RWPE2 (cell line): Measurements from ENCODE around the gene ABCC4.

Experiments
- ATAC-seq: fragments of 200-7000 bp; cut with Tn5 transposase; 3 replicates; pipeline ENCODE4 v1.9.1; 2021; ENCODE audit warnings: low read depth
- DNase-seq: peaks from one replicate; pipeline ENCODE4 v3.0.0-alpha.2; 2020; ENCODE audit warnings: low spot score
- H3K27ac ChIP-seq: fragments of 450-650 bp; 2 replicates; pipeline ENCODE4 v1.5.1; 2017; ENCODE audit warnings: mild to moderate bottlenecking; ENCODE audit not compliant: poor library complexity, severe bottlenecking
- H3K27me3 ChIP-seq: fragments of 250-450 bp; sonication (Bioruptor Pico); 2 replicates; pipeline ENCODE4 v1.5.1; 2021; ENCODE audit warnings: mild to moderate bottlenecking, moderate library complexity; ENCODE audit not compliant: insufficient read depth, poor library complexity, severe bottlenecking
- H3K36me3 ChIP-seq: fragments of 250-450 bp; sonication (Bioruptor Pico); 2 replicates; pipeline ENCODE4 v1.5.1; 2020; ENCODE audit warnings: low read depth, mild to moderate bottlenecking, moderate library complexity
- H3K4me1 ChIP-seq: fragments of 250-450 bp; sonication (Bioruptor Pico); 2 replicates; pipeline ENCODE4 v1.5.1; 2021; ENCODE audit warnings: mild to moderate bottlenecking, moderate library complexity; ENCODE audit not compliant: insufficient read depth, poor library complexity, severe bottlenecking
- H3K4me3 ChIP-seq: fragments of 250-450 bp; sonication (Bioruptor Pico); 2 replicates; pipeline ENCODE4 v1.5.1; 2021; ENCODE audit warnings: mild to moderate bottlenecking, moderate library complexity; ENCODE audit not compliant: severe bottlenecking
- H3K9me3 ChIP-seq: fragments of 250-450 bp; sonication (Bioruptor Pico); 2 replicates; pipeline ENCODE4 v1.5.1; 2021; ENCODE audit warnings: mild to moderate bottlenecking, moderate library complexity; ENCODE audit not compliant: severe bottlenecking
- TF ChIP-seq, protein P1 (sequence below): fragments of 450-650 bp; IDR thresholded peaks from one replicate; pipeline ENCODE4 v1.5.1; 2017; ENCODE audit warnings: mild to moderate bottlenecking, moderate library complexity; ENCODE audit not compliant: poor library complexity, severe bottlenecking

The ABCC4 gene

DNA sequence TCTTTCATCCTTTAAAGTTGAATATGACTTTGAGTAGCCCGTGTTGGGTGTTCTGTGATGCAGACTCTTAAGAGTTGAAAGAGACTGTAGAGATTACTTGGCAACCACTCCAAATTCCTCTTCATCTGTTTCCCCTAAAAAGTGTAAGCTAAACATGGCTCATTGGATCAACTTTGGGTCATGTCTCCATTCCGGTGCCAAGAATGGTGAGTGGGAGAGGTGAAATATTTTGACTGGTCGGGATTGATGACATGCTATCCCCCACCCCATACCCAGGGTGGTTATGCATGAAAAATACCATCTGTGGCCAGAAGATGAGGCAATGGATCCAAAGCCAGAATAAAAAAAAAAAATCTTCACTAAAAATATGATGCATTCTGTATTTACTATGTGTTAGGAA, 307.6 kb downstream of the ABCC4 start:
- no peaks in the 10 kb centered on the region for H3K36me3 ChIP-seq
- H3K4me1 ChIP-seq, result no peaks in the 10 kb centered on the region
- H3K27me3 ChIP-seq, result no peaks in the 10 kb centered on the region
- no peak overlapping the region for H3K4me3 ChIP-seq
- no peak for ATAC-seq
- DNase-seq, result no peak
- no peaks in the 10 kb centered on the region for H3K9me3 ChIP-seq
- TF ChIP-seq, protein P1, sequence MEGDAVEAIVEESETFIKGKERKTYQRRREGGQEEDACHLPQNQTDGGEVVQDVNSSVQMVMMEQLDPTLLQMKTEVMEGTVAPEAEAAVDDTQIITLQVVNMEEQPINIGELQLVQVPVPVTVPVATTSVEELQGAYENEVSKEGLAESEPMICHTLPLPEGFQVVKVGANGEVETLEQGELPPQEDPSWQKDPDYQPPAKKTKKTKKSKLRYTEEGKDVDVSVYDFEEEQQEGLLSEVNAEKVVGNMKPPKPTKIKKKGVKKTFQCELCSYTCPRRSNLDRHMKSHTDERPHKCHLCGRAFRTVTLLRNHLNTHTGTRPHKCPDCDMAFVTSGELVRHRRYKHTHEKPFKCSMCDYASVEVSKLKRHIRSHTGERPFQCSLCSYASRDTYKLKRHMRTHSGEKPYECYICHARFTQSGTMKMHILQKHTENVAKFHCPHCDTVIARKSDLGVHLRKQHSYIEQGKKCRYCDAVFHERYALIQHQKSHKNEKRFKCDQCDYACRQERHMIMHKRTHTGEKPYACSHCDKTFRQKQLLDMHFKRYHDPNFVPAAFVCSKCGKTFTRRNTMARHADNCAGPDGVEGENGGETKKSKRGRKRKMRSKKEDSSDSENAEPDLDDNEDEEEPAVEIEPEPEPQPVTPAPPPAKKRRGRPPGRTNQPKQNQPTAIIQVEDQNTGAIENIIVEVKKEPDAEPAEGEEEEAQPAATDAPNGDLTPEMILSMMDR, result no peak
- no peak overlapping the region for H3K27ac ChIP-seq

DNA sequence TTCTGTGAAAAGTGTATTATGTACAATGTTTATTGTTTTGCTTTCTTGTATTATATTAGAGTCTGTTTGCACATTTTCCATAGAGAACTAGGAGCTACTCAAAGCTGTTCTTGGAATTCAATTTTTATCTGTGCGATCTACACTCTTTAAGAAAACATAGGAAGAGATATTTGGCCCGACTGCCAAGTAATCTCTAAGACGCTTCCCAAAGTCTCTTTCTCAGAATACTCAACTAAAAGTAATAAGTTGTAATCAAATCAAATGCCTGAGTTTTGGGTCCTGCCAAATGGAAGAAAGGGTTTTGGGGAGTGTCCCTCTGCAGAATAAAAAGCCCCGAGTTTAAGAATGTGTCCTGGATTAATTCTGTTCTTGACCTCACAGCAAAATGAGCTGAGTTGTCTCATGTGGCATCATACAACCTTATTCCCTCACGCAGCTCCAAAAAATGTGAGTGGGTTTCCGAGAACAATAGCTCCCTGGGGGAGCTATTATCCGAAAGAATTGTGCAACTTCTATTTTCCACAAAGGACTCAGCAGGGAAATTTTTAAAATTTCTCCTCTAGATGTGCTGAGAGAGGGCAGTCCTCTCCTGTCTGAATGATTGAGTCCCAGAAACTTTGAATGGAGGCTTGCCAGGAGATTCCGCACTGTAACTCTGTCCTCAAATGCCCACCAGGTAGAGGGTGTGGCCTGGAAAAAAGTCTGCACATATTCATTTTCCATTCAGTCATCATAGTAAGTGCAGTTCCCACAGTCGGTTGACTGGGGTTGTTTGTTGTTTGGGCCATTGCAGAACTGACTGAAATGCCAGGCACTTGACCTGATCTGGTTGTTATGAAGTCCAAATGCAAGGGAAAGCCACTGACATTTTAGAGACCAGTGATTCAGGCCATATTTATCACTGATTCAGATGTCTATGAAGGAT, 309.0 kb downstream of the ABCC4 start:
- Histone ChIP-seq H3K27ac (no peak overlapping the region), H3K4me3 (no peak overlapping the region), H3K9me3 (no peaks in the 10 kb centered on the region), H3K27me3 (no peaks in the 10 kb centered on the region), H3K36me3 (no peaks in the 10 kb centered on the region), H3K4me1 (no peaks in the 10 kb centered on the region)
- DNase-seq, result no peak
- TF ChIP-seq, protein P1, result no peak
- ATAC-seq, result no peak

DNA sequence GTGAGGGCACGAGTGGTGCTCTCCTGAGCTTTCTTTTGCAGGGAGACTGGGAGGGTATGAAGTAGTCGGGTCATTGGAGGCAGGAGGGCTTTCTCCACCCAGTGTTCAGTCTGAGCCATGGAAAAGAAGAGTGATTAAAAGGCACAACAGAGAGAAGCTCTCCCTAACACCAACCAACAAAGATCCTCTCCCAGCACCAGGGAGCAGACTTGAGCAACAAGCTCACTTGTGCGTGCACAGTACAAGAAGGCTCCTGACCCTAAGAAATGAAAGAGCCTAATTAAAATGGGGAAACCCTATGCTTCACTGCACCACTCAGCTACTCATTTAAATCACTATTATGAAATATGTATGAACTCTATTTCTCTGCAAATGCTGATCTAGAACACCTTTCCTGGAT, 312.6 kb downstream of the ABCC4 start:
- H3K27ac ChIP-seq, result no peak overlapping the region
- no peaks in the 10 kb centered on the region for H3K9me3 ChIP-seq
- H3K36me3 ChIP-seq, result no peaks in the 10 kb centered on the region
- TF ChIP-seq, protein P1, result no peak
- no peaks in the 10 kb centered on the region for H3K27me3 ChIP-seq
- ATAC-seq (no peak), DNase-seq (no peak)
- no peaks in the 10 kb centered on the region for H3K4me1 ChIP-seq
- H3K4me3 ChIP-seq, result no peak overlapping the region

DNA sequence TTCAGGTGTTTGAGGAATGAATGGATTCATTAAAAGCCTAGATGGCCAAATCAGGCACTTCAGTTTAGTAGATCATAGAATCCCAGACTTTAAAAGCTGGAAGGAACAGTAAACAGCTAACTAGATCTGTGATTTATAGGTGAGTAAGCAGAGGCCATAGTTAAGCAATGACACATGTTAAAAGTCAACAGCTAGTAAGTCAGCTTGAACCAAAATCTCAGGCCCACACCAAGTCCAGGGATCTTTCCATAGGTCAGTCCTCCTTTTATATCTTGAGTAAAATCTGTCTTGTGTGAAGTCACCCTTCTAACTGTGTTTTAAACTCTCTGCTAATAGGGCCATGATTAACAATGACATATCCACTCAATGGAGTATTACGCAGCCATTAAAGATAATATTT, 313.4 kb downstream of the ABCC4 start:
- Histone ChIP-seq H3K36me3 (no peaks in the 10 kb centered on the region), H3K27me3 (no peaks in the 10 kb centered on the region), H3K9me3 (no peaks in the 10 kb centered on the region), H3K27ac (no peak overlapping the region), H3K4me3 (no peak overlapping the region), H3K4me1 (no peaks in the 10 kb centered on the region)
- TF ChIP-seq, protein P1, result no peak
- no peak for DNase-seq
- ATAC-seq, result peak; percentile 59; the same call in 2 of the 3 replicates

DNA sequence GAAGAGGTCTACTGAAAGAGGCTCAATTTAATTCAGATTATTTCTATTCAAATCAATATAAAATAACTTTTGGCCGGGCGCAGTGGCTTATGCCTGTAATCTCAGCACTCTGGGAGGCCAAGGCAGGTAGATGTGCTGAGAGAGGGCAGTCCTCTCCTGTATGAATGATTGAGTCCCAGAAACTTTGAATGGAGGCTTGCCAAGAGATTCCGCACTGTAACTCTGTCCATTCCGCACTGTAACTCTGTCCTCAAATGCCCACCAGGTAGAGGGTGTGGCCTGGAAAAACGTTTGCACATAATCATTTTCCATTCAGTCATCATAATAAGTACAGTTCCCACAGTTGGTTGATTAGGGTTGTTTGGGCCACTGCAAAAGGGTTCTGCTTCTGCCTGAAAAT, 314.2 kb downstream of the ABCC4 start:
- H3K9me3 ChIP-seq, result no peaks in the 10 kb centered on the region
- no peaks in the 10 kb centered on the region for H3K27me3 ChIP-seq
- no peak overlapping the region for H3K27ac ChIP-seq
- no peaks in the 10 kb centered on the region for H3K36me3 ChIP-seq
- no peaks in the 10 kb centered on the region for H3K4me1 ChIP-seq
- ATAC-seq (no peak), DNase-seq (no peak)
- TF ChIP-seq, protein P1, result no peak
- no peak overlapping the region for H3K4me3 ChIP-seq
